Measurements from ENCODE around the gene ERMN. TPM values are rescaled to one million over a fixed set of nuclear protein-coding genes. Genes with fewer than 3 reads are reported as not detected.

Gene ERMN
- total and polyA plus RNA-seq, 4 donors = 0.51 to 1.6 (median 0.62) TPM

GRCh38 chr2:157311706-157312105, 13.9 kb downstream of the ERMN start:
- H3K27me3 ChIP-seq (ENCODE audit: control insufficient read depth in 3 of 3, insufficient read depth in 3 of 3, low read length in 2 of 3) = no peaks in the 10 kb centered on the region
- ATAC-seq (ENCODE audit: insufficient read depth, low FRiP score) (no peak), DNase-seq (no peak)
- no peak for TF ChIP-seq CTCF (IDR thresholded peaks at IDR 0.05; ENCODE audit: control extremely low read depth, extremely low read depth)
- WGBS, 2 donors = 76 to 77% methylated on average over 1 of the region's 1 CpG
- no peak overlapping the region for H3K9ac ChIP-seq (ENCODE audit: insufficient read depth in 1 of 2, low read length in 2 of 2)
- no peak overlapping the region for H3K27ac ChIP-seq (ENCODE audit: low read depth in 1 of 2, low read length in 1 of 2)
- H3K4me1 ChIP-seq (ENCODE audit: control insufficient read depth in 5 of 5, insufficient read depth in 5 of 5, low read length in 5 of 5) = no peaks in the 10 kb centered on the region
- H3K9me3 ChIP-seq (ENCODE audit: control insufficient read depth in 4 of 4, insufficient read depth in 3 of 4, low read length in 3 of 4) = no peaks in the 10 kb centered on the region
- H3K4me3 ChIP-seq = no peak overlapping the region
- no peaks in the 10 kb centered on the region for H3K36me3 ChIP-seq (ENCODE audit: control insufficient read depth in 4 of 4, insufficient read depth in 4 of 4, low read length in 4 of 4)

- no peak for ATAC-seq (ENCODE audit: insufficient read depth, low FRiP score)
- 84 to 91% methylated on average over 2 of the region's 2 CpGs for WGBS, 2 donors
- H3K4me3 ChIP-seq = no peak overlapping the region
These were observed 15.7 kb downstream of the ERMN start for GRCh38 chr2:157309878-157310277.

GRCh38 chr2:157307021-157307420, 18.6 kb downstream of the ERMN start:
- H3K9me3 ChIP-seq (ENCODE audit: control insufficient read depth in 4 of 4, insufficient read depth in 3 of 4, low read length in 3 of 4) = no peaks in the 10 kb centered on the region
- H3K4me1 ChIP-seq (ENCODE audit: control insufficient read depth in 5 of 5, insufficient read depth in 5 of 5, low read length in 5 of 5) = peaks cover 0 to 20% (median 4%) of the 10 kb centered on the region in 5 donors
- H3K27me3 ChIP-seq (ENCODE audit: control insufficient read depth in 3 of 3, insufficient read depth in 3 of 3, low read length in 2 of 3) = no peaks in the 10 kb centered on the region
- 21 to 61% methylated on average over 1 of the region's 1 CpG for WGBS, 2 donors
- H3K27ac ChIP-seq (ENCODE audit: low read depth in 1 of 2, low read length in 1 of 2) = no peak overlapping the region
- no peak overlapping the region for H3K9ac ChIP-seq (ENCODE audit: insufficient read depth in 1 of 2, low read length in 2 of 2)
- ATAC-seq (ENCODE audit: insufficient read depth, low FRiP score) (no peak), DNase-seq (no peak)
- H3K4me3 ChIP-seq = no peak overlapping the region
- H3K36me3 ChIP-seq (ENCODE audit: control insufficient read depth in 4 of 4, insufficient read depth in 4 of 4, low read length in 4 of 4) = no peaks in the 10 kb centered on the region
- TF ChIP-seq CTCF (IDR thresholded peaks at IDR 0.05; ENCODE audit: control extremely low read depth, extremely low read depth) = no peak

More at GRCh38 chr2:157309878-157310277, 15.7 kb downstream of the ERMN start:
- Histone ChIP-seq H3K9ac (ENCODE audit: insufficient read depth in 1 of 2, low read length in 2 of 2) (no peak overlapping the region), H3K27me3 (ENCODE audit: control insufficient read depth in 3 of 3, insufficient read depth in 3 of 3, low read length in 2 of 3) (no peaks in the 10 kb centered on the region), H3K36me3 (ENCODE audit: control insufficient read depth in 4 of 4, insufficient read depth in 4 of 4, low read length in 4 of 4) (no peaks in the 10 kb centered on the region), H3K4me1 (ENCODE audit: control insufficient read depth in 5 of 5, insufficient read depth in 5 of 5, low read length in 5 of 5) (peaks cover 0 to 14% (median 3%) of the 10 kb centered on the region in 5 donors), H3K9me3 (ENCODE audit: control insufficient read depth in 4 of 4, insufficient read depth in 3 of 4, low read length in 3 of 4) (no peaks in the 10 kb centered on the region), H3K27ac (ENCODE audit: low read depth in 1 of 2, low read length in 1 of 2) (no peak overlapping the region)
- no peak for DNase-seq
- no peak for TF ChIP-seq CTCF (IDR thresholded peaks at IDR 0.05; ENCODE audit: control extremely low read depth, extremely low read depth)

GRCh38 chr2:157305723-157306110, 19.9 kb downstream of the ERMN start:
- 90 to 92% methylated on average over 4 of the region's 4 CpGs for WGBS, 2 donors
- no peak for DNase-seq
- H3K36me3 ChIP-seq (ENCODE audit: control insufficient read depth in 4 of 4, insufficient read depth in 4 of 4, low read length in 4 of 4) = no peaks in the 10 kb centered on the region
- H3K4me1 ChIP-seq (ENCODE audit: control insufficient read depth in 5 of 5, insufficient read depth in 5 of 5, low read length in 5 of 5) = peaks cover 0 to 20% (median 4%) of the 10 kb centered on the region in 5 donors
- H3K27ac ChIP-seq (ENCODE audit: low read depth in 1 of 2, low read length in 1 of 2) = no peak overlapping the region
- no peak overlapping the region for H3K4me3 ChIP-seq
- no peak for ATAC-seq (ENCODE audit: insufficient read depth, low FRiP score)
- H3K9me3 ChIP-seq (ENCODE audit: control insufficient read depth in 4 of 4, insufficient read depth in 3 of 4, low read length in 3 of 4) = no peaks in the 10 kb centered on the region
- H3K27me3 ChIP-seq (ENCODE audit: control insufficient read depth in 3 of 3, insufficient read depth in 3 of 3, low read length in 2 of 3) = no peaks in the 10 kb centered on the region
- no peak for TF ChIP-seq CTCF (IDR thresholded peaks at IDR 0.05; ENCODE audit: control extremely low read depth, extremely low read depth)
- no peak overlapping the region for H3K9ac ChIP-seq (ENCODE audit: insufficient read depth in 1 of 2, low read length in 2 of 2)

All from lung (tissue), 12 donors.